ENCODE results near the gene PLXNA1.

Gene PLXNA1
- total RNA-seq = 35.2 to 67.0 reads per million in 2 donors

DNA sequence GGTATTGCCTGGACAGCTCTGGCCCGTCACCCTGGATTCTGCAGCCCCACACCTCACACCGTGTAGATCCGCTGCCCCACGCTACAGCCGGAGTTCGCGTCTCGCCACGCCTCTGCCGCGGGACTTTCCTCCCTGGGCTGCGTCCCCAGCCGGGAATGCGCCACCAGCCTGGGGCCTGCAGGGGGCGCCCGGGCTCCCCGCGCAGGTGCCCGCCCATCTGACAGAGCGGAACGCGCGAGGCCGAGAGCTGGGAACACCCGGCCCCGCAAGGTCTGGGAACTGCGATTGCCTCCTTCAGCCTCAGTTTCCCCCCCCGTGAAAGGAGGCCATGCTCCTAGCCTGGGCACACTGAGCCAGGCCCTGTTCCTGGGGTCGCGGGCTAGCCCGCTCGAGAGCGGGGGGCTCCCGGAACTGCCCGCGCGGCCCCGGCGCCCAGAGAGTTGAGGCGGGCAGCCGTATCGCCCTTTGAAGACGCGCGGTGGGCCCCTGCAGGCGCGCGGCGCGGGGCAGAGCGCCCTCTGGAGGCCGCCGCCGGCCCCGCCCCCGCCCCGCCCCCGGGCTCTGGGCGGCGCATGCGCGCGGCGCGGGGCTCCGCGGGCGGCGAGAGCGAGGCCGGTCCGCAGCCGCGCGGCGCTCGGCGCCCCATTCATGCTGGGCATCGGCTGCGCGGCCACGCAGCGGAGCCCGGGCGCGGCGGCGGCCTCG lies at the start of gene PLXNA1:
Gene PLXNA1, plus strand, starts transcription at position 645 of the 705 bp plus-strand sequence. CDS start 5,479 bp downstream, outside the sequence.
- peak; percentile 80 to 92 (median 84) for DNase-seq

DNA sequence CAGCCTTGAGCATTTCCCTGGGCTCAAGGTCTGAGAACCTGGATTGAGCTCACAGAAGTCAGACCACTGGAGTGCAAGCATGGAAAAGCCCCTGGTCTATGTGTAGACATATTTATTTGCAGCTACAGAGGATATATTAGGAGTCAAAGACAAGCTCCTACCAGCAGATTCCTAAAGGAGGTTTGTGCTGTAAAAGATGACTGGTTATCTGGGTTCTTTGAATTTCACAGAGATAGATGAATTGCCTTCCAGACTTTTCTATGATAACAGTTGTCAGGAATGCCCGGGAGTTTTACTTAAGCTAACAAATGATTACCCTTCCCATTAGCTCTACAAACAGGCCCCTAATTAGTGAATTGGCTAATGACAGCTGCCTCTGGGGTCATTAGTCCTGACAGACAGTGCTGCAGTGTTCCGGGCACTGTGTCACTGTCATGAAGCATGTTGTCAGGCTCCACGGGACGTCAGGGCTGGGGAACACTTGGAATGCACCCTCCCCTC lies 48.8 kb upstream of the PLXNA1 start:
- no peak for DNase-seq

DNA sequence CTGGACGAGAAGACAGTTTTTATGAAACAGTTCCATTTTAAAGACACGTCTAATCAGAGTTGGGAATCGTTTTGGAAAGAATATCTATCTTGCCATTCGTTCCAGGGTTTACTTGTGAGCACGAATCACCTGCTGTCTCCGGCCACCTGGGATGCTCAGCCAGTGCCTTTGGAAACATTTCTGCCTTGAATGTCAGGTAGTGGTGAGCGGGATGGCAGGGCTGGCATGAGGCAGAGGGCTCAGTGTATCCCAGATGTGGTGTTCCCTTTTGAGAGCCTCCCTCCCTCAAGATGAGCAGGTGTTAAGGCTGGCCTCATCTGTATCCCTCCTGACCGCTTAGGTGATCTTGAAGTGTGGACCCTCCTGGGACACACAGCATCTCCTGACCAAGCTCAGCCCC lies 47.9 kb upstream of the PLXNA1 start:
- DNase-seq = no peak

DNA sequence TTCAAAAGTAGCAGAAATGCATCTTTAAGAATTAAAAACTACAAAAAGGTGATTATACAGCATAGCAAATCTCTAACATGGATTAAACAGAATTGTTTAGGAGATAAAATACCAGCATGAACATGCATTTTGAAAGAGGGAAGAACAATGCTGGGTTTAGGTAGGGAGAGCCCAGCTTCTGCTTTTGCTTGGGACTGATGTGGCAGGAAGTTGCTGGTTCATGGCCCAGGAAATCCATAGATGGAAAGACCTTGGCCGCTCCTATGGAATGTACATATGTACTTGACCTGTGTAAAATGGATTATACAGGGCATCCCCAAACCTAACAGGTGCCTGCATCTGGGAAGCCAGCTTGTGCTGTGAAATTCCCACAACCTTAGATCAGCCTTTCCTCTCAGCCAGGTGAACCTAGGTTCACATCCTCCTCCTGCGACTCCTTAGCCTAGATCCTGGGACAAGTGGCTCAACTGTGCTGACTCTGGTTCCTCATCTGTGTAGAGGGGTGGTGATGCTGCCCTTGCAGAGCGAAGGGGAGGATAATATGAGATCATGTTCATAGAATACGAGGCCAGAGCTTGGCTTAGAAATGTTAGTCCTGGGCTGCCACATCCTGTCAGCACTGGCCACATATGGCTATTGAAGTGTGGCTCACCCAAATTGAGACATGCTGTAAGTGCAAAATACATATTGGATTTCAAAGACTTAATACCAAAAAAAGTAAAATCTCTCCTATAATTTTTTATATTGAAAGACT lies 47.0 kb upstream of the PLXNA1 start:
- DNase-seq = no peak

DNA sequence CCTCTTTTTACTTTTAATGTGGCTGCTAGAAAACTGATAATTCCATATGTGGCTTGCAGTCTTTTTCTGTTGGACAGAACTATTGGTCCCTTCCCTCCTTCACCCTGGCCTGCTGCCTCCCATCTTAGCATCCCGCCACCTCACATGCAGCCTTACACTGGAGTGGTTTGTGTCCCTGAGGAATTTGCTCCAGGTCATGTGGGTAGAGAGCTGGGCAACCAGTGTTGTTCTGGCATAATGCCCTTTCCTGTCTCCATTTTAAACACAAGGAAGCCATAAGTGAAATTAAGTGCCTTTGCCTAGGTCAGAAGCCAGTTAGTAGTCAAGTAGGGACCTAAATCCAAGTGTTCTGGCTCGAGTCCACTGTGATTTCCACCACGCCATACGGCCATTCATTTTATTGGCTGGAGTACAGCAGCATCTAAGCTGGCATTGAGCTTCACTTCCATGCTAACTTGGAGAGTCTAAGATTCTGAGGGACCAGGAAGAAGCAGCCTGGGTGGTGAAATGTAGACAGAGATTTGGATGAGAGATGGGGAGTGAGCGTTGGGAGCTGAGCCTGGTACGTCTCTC lies 46.0 kb upstream of the PLXNA1 start:
- no peak for DNase-seq

DNA sequence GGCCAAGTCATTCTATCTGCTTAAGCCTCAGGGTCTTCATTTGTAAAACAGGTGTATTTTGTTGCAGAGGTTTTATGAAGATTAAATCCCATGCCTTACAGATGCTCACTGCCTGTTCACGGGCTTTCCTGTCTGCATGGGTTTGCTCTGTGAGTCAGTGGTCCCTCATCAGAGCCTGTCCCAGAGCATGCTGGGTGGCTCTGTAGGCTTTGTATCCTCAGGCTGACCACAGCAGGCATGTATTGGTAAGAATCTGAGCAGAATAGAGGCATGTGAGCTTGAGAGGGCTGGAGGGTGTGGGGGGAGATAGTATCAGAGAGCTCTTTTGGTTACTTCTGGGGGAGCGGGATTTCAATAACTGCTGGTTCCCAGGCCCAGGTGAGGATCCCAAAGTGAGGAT lies 45.4 kb upstream of the PLXNA1 start:
- DNase-seq = no peak

DNA sequence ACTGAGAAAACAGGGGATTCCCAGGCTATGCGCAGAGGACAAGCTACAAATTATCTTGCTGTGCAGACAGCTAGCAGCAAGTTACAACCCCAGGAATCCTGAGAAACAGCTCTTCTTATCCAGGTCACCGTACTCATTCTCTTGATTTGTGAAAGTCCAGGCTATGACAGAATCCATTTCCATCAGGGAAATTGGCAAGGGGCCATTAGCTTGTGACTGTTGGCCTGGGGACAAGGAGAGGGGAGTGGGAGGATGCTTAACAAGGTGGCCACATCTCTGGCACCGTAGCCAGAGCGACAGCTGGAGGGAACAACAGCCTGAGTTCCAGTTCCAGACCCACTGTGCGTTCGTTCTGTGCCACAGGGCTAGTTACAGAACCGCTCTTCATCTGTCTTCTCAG lies 44.9 kb upstream of the PLXNA1 start:
- no peak for DNase-seq

DNA sequence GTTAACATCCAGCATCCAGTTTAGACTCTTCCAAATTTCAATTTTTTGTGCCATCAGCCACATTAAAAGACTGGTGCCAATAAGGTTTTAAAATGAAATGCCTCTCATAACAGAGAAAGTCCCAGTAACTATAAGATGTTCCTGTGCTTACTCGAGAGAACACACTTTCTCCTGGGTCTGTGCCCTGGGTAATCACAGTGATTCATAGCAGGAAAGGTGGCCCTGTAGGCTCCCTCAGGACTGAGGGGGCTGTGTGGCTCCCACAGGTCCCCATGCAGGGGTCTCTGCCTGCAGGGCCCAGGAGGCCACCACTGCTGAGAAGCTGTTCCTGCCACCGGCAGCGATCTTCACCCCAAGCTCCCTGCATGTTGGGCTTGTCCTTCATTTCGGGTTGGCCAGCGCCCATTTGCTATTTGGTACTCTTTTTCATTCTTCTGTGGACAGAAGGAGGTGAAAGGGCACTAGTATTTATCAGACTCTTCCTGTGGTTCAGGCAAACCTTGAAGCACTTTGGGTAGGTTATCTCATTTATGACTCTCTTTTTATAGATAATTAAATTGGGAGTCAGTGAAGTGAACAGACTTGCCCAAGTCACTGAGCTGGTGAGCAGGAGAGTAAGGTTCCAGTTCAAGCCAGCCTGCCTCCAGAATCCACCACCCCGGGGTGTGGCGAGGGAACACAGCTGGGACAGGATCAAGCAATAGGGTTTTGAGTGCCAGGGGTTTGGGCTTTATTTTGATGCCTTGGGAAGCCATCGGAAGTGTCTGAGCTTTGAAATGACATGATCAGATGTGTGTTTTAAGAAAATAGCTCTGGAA lies 44.2 kb upstream of the PLXNA1 start:
- DNase-seq = no peak

DNA sequence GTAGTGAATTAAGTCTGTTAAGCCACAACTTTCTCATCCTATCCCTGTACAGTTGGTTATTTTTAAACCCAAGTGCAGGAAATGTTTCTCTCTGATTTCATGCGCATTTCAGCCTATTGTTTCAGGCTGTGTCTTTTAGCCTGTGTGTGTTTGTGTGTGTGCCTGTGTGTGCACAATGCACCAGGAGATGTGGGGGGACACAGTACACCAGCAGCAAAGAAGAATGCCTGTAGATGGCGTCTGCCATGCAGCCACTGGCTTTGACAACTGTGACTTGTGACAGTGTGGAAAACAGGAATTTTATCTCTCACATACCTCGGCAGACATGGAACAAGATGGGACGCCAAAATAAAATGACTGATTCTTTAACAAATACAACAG lies 43.6 kb upstream of the PLXNA1 start:
- DNase-seq = no peak

DNA sequence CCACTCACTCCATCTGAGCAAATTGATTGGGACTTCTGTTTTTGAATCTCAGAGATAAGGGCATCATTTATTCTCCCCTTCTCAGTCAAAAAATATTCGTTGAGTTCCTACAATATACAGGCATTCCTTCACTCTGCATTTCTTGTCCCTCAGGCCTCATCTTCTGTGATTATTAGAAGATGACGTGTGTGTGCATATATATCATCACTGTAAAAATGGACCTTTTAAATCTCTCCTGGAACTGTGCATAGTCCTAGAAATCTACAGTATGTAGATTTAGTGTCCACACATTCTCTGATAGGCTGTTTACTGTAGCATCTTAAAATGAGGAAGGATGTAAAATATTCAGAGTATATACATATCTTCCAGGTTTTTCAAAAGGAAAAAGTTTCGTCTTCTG lies 43.2 kb upstream of the PLXNA1 start:
- DNase-seq = no peak

DNA sequence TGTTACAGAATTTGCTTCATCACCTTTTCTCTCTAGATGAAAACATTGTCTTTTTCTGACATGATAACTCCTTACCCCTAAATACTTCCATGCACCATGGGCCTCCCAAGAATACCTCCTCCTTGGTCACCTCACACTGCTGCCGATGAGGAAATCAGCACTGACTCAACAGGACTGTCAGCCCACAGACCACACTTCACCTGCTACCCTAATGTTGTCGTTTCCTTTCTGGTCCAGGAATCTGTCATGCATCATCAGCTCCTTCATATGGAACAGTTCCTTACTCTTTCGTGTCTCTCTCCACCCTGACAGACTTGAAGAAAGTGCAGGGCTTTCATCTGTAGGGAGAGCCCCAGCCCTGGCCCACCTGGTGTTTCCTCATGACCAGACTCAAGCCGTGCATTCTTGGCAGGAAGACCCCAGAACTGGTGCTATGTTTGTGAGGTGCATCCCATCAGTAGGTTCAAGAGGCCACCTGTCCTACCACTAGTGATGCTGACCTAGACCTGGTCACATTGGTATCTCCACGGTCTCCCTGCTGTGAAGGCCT lies 41.1 kb upstream of the PLXNA1 start:
- no peak for DNase-seq

DNA sequence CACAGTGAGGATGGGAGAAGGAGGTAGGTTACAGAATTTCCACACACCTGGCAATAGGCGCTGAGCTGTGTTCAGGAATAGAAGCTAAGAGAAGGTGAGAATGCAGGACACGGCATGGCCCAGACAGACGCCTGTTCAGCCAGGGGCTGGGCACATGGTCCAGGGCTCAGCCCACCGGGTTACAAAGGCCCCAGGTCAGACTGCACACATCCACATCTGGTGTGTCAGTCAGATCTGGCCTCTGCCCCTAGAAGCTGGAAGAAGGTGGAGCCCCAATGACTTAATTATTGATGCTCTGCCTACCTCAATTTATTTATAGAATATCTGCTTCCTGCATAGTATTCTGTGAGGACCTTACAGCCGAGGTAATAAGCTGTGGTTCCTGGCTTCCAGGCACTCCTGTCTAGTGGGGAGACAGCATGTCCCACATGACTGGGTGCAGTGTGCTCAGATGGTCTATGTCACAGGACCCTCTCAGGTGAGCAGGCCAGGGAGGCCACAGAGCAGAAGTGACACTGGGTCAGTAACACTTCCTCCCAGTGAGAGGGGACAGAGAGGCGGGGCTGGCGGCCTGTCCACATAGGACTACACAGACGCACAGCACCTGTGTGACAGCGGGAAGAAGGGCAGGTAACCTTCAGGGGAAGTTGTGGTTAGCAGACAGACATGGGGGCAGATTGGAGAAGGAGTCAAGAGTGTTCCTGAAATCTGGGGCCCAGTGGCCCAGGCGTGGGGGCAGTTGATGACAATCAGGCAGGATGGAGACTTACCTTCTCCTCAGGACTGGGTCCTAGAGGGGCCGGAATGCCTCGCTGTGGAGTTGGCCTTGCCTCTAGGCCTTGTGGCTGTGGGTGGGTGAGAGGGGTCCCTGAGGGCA lies 38.6 kb upstream of the PLXNA1 start:
- no peak for DNase-seq

DNA sequence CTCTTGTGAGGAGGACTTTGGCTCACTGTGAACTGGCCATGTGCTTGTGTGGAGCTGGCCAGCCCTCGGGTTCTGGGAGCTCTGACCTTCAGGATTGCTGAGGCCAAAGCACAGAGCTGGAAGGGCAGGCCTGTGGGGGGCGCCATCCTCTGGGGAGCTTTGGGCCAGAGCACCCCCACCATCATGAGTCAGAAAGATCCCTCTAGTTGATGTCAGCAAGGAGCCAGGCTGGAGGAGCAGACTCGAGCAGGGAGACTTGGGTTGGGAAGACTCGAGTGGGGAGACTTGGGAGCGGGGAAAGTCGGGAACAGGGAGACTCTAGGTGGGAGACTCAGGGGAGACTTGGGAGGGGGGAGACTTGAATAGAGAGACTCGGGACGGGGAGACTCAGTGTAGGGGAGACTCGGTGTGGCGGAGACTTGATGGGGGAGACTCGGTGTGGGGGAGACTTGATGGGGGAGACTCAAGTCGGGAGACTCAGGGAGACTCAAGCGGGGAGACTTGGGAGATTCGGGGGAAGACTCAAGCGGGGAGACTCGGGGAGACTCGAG lies 37.7 kb upstream of the PLXNA1 start:
- DNase-seq = no peak

DNA sequence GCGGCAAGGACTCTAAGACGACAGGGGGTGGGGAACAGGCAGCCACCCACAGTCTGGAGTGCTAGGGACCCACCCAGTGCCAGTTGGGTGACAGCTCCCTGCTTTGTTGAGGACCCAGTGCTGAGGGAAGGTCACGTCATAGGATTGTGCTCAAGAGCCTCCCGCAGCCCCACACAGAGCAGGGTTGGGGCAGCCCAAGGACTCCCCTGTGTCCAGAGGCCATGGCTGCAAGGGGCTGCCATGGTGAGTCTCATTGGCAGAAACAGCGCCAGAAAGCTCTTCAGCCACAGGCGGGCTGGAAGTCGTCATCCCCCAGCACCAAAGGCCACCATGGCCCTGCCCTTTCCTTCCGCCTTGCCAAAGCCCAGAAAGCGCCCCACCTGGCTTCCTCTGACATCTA lies 37.0 kb upstream of the PLXNA1 start:
- DNase-seq = no peak

DNA sequence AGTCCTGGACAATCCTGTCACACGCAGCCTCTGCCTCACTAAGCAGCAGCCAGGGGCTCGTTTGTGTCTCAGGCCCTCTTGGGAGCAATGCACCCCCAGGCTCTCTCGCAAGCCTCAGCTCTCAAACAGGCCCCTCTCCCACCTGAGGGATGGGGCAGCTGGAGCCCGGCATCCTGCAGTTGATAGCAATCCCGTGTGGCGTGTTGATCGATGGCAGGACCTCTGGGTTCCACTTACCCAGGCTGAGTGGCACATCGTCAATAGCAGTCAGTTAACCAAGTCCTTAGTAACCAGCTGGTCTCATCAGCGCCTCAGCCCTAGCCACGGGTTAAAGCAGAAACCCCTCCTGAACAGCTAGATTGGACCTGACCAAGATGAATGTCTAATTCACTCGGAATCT lies 36.5 kb upstream of the PLXNA1 start:
- DNase-seq = no peak

DNA sequence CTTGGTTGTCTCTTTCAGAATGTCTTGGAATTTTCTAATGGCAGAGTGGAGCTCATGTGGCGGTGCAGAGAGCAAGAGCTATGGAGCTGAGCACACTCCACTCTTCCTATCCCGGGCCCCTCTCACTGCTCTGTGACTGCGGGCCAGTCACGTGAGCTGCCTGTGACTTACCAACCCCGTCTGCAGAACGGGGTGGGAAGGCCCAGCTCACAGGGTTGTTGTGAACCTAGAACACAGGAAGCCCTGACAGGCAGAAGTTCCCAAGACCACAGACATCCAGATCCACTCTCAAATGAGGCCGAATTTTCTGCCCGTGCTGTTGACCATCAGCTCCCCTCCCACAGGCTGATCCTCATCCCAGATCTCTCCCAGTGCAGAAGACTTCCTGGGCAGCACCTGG lies 35.5 kb upstream of the PLXNA1 start:
- peak in 1 of 5 experiments; percentile 11 for DNase-seq

DNA sequence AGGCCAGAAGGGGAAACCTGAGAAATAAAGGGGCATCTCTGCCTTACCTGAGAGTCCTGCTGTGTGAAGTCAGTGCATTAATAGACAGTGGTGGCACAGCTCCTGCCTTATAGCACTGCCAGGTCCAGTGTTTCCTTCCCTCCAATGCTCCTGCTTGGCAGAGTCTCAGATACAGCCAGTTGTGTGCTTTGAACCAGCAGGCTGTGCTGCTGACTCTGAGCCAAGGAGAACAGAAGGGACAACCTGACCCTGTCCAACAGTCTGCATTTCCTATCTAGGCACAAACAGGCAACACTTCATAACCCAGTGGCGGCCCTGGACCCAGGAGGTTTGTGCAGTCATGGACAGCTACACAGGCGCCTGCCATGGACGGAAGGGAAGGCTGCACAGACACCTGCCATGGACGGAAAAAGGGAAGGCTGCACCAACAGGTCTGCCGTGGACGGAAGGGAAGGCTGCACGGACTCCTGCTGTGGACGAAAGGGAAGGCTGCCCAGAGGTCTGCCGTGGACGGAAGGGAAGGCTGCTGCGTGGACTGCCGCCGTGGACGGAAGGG lies 33.9 kb upstream of the PLXNA1 start:
- no peak for DNase-seq

DNA sequence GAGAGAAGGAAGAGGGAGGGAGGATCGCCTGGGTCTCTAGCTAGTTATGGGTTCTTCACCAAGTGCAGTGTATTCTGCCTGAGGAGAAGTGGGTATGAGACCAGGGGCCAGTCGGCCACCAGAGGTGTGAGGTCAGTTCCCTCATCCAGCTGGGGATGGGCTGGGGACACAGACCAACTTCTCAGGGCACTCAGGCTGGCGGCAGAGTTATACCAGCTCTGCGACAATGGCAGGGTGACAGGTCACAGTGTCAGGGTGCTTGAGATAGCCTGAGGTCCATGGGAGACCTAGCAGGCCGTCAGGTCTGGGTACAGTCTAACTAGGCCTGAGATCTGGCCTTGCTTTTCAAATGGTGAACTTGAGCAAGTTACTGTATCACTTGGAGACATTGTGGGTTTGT lies 31.4 kb upstream of the PLXNA1 start:
- no peak for DNase-seq

DNA sequence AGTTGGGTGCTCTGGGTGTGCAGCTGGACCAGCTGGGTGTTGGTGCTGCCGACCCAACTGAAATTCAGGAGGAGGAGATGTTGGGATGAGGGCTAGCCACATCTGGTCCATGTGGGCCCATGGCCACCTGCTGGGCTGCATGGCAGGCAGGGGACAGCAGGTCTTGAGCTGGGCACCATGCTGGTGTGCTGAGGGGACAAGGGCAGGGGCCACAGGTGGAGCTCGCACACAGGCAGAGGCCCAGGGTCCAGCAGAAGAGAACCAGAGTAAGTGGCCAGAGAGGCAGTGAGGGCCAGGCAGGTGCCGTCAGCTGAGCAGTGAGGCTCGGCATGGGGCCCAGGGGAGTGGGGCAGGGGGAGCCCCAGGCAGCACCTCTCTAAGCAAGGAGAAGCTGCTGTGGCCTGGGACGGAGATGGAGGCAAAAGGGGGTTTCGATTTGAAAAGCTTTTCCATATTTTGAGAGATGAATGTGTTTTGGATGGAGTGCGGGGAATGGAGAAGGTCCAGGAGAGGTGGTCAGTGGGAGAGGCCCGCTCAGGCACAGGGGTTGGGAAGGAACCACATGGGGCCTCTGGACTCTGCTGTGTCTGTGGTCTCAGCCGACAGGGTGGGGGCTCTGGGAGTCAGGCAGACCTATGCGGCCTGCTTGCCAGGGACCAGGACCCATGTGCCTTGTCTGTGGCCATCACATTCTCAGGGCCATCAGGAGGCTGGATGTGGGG lies 30.5 kb upstream of the PLXNA1 start:
- DNase-seq = no peak

DNA sequence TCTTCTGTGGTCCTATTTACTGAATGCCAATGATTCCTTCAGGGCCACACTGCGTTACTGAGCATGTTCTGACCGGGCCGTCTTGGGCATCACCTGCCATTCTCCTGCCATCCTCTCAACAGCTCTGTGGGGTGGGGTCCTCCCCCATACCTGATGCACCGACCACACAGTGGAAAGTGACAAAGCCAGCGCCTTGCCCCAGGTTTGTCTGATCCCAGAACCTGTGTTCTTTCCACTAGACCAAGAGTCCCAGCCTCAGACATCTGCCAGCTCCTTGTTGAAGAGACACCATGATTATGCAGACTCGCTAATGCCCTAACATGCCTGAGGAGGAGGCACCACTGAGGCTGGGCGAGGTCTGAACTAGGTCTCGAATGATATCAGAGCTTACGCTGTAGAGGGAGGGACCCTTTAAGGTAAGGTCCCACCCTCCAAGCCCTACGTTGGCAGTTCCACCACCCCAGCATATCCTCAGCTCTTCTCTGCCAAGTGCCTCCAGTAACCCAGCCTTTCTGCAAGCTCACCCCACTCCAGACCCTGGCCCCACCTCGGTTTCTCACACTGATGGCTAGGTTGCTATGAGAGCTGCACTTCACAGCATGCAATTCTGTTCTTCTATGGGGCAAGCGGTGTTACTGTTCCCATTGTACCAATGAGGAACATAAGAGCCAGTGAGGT lies 29.8 kb upstream of the PLXNA1 start:
- DNase-seq = no peak

Measured in T-helper 2 cell (primary cell).